NCI-H226 (cell line): Measurements from ENCODE around the gene FBXL17.
"Not testable (repeated sequence)": the region's sequence is repeated elsewhere in the genome, so short reads cannot be mapped to it uniquely, and the experiment has no call there.

Experiments
- DNase-seq: peaks from one replicate; pipeline ENCODE4 v3.0.0-alpha.2; 2015

The FBXL17 gene

DNA sequence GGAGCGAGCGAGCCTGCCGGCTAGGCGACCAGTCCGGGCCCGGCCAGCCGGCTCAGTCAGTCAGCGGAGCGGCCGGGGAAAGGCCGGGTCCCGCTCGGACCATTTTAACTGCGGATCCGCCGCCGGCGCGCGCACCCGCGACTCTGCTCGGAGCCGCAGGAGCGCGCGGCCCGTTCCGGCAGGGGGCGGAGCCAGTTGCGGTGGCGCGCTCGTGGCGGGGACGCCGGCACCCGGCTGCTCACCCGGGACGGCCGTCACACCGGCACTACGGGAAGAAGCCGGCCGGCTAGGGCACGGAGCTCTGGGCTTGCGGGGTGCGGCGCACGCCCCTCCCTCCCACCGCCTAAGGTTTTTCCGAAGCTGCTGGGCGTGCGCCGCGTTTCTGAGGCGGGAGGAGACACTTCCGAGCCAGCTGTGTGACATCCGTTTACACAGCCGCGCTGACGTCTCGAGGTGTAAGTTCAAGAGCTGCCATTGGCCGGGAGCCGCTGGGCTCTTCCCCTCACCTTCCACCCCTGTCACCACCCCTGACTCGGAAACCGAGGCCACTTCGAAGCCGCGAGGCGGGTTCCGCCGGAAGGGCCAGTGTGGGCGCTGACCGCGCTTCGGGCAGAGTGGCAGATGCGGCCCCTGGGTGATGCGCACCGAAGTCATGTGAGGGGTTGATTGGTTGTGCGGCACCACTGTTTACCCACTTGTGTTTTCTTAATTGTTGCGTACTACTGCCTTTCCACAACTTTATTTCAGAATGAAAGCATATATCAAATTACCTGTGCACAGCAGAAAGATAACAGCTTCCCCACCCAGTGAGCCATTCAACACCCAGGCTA is at the start of gene FBXL17:
FBXL17 (minus strand) TSS at position 145 of the 830 bp plus-strand sequence.
- DNase-seq: peak; percentile 81

DNA sequence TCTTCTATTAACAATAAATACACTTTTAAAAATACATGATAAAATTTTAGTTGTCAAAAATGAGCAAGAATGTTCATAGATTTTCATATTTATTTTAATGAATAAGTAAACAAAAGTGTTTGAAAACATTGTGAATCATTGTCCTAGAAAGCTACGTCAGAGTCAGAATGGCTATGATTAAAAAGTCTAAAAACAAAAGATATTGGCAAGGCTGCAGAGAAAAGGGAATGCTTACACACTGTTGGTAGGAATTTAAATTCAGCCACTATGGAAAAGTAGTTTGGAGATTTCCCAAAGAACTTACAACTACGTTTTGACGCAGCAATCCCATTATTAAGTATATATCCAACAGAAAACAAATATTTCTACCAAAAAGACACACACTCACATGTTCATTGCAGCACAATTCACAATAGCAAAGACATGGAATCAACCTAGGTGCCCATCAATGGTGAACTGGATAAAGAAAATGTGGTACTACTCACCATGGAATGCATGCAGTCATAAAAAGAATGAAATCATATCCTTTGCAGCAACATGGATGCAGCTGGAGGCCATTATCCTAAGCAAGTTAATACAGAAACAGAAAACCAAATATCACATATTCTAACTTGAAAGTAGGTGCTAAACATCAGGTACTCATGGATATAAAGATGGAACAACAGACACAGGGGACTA is 49.2 kb upstream of the FBXL17 start:
- DNase-seq: peak; percentile 11

DNA sequence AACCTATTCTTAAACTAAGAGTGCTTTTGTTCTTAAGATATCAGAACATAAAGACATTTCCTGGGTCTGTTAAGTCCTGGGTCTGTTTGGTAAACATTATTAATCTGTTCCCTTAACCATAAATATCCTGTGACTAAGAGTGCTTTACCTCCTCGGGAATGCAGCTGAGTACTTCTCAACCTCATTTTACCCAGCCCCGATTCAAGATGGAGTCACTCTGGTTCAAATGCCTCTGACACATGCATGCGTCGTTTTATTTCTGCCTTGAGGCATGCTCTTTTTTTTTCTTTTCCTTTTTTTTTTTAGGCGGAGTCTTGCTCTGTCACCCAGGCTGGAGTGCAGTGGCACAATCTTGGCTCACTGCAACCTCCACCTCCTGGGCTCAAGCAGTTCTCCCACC is 39.8 kb upstream of the FBXL17 start:
- no peak for DNase-seq

DNA sequence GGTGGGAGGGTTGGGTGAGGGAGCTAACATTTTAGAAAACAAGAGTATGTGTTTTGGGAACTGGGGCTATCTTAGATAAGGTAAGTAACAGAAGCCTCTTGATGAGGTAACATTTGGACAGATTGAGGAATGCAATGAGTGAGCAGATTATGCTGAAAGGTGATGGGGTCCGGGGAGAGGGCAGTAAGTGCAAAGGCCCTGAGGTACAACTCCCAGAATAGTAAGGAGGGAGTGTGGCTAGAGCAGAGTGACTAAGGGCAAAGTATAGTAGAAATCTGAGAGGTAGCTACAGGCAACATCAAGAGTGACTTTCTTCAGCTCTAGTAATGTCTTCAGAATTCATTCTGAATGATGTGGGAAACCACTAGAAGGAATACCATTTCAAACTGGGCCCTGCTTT is 38.9 kb upstream of the FBXL17 start:
- no peak for DNase-seq

DNA sequence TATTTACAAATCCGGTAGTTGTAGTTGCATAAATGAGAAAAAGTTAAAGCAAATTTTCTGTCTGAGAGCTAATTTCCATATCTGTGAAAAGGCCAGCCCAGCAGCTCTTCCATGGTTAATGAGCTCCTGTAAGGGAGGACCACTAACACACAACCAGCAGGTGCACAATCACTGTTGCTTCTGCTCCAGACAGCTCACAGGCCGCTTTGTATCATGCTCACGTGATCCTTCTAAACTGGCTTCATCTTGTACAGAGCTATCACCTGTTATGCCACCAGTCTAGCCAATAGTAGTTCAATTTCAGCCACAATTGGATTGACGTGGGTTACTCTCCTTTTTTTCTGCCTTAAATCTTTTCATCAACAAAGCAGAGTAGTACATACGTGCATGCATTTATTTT is 38.3 kb upstream of the FBXL17 start:
- DNase-seq: no peak

DNA sequence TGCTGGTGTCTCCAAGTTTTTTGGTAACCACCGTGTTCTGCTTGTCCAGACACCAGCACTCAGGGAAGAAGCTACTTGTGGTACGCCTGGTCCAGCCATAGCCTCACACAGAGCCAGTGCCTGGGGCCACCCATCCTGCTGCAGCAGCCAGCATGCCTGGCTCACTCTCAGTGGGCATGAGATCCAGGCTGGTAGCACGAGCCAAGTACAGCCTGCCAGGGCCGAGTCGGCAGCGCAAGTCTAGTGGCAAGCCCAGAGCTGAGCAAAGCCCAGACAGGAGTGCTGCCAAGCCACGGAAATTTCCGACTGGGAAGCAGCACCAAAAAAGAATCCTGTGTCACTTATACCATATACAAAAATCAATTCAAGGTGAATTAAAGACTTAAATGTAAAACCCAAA is 36.3 kb upstream of the FBXL17 start:
- no peak for DNase-seq

DNA sequence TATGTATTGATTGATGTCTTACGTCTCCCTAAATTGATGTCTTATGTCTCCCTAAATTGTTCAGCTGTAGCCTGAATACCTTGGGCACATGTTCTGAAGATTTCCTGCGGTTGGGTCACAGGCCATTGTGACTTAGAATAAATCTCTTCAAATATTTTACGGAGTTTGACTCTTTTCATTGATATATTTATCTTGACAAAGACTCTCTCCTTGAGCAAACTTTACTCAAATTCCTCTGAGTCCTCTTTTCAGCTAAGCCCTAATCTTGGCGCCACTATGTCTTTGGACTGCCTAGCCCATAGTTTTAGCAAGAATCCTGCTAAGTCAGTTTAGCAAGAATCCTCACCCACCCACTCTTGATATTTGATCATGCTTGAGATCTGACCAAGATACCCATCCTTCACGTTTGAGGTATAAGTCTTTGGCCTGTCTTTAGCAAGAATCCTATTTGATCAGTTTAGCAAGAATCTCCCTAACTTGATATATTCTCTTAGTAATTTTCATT is 35.3 kb upstream of the FBXL17 start:
- no peak for DNase-seq

DNA sequence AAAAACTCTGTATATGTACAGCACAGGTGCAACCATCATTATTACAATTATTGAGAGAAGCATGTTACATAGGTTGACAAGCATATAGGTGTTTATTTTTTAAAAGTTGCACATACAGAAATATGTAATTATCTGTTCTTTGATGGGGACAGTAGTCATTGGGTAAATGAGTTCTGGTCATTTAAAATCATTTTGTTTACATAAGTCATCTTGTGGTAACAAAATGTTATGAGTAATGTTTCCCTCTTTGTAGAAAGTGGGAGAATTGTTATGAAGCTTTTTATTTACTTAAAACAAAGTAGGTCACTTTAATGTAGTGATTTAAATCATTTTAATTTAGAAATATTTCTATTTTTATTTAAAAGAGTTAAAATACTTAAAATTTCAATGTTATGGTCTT is 33.8 kb upstream of the FBXL17 start:
- no peak for DNase-seq

DNA sequence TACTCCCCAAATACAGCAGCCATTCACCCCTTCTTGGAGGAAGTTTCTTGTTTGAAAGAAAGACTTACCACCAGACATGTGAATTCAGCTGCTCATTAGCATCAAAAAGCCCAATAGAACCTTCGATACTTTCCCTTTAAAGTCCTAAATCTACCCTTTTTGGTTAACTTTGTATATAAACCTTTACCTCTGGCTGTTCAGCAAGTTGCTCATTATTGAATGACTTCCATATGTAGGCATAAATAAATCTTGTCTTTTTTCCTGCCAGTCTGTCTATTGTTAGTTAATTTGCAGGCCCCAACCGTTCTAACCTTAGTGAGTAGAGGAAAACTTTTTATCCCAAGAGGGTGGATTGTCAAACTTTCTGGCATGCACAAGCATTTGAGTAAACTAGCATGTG is 27.9 kb upstream of the FBXL17 start:
- DNase-seq: no peak

DNA sequence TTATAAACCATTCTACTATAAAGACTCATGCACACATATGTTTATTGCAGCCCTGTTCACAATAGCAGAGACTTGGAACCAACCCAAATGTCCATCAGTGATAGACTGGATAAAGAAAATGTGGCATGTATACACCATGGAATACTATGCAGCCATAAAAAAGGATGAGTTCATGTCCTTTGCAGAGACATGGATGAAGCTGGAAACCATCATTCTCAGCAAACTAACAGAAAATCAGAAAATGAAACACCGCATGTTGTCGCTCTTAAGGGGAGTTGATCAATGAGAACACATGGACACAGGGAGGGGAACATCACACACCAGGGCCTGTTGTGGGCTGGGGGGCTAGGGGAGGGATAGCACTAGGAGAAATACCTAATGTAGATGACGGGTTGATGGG is 23.3 kb upstream of the FBXL17 start:
- not testable (repeated sequence) for DNase-seq

DNA sequence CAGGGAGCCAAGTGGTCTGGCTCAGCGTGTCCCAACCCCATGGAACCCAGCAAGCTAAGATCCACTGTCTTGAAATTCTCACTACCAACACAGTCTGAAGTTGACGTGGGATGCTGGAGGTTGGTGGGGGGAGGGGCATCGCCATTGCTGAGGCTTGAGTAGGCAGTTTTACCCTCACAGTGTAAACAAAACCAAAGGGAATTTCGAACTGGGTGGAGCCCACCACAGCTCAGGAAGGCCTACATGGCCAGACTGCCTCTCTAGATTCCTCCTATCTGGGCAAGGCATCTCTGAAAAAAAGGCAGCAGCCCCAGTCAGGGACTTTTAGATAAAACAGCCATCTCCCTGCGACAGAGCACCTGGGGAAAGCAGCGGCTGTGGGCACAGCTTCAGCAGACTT is 17.1 kb upstream of the FBXL17 start:
- no peak for DNase-seq

DNA sequence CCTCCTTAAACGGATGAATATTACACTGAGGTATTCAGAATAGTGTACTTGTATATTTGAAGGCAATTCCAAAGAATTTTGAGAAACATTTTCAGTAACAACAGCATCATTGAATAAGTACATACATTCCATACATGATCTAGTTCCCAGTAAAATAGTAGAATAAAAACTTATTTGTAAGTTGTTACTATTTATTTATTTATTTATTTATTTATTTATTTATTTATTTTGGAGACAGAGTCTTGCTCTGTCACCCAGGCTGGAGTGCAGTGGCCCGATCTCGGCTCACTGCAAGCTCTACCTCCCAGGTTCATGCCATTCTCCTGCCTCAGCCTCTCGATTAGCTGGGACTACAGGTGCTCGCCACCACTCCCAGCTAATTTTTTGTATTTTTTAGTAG is 14.9 kb upstream of the FBXL17 start:
- DNase-seq: not testable (repeated sequence)

DNA sequence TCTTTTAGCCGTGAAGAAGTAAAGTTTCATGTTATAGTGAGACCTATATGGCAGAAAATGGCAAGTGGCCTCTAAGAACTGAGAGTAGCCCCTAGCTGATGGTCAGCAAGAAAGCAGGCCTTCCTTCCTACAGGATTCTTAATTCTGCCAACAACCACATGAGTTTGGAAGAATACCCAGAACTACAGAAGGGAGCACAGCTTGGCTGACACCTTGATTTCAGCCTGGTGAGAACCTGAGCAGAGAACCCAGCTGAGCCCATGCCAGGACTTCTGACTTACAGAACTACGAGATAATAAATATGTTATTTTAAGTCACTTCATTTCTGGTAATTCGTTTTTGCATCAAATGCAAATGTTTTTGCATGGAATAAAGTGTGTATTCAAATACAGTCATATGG is 5.9 kb upstream of the FBXL17 start:
- no peak for DNase-seq

DNA sequence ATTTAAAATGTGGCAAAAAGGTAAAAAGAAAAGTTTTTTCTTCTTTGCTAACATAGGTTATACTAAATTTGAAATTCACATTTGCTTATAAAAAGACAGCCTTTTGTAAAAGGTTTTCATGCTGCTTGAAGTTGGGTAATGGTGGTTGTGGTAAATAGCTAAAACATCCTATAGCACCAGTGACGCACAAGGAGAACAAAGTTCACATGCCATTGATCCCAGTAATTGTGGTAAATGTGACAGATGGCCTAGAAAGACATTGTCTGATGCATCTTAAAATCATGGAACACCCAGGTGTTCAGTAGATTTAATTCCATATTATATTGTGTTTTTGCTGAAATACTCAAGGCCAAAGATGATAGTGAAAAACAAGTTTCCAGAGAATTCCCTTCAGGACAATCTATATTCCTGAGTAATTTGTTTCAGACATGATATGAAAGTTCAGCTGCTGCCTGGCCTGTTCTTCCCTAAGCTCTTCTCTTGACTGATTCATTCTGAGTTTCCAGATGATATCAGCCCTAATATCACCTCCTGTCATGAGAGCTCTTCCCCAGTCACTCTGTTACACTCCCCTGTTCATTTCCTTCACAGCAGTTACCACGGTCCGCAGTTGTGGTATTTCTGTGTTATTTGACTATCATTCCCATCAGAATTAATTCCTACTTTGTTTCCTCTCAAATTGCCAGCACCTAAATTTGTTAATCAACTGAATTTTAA is 4.6 kb upstream of the FBXL17 start:
- no peak for DNase-seq

DNA sequence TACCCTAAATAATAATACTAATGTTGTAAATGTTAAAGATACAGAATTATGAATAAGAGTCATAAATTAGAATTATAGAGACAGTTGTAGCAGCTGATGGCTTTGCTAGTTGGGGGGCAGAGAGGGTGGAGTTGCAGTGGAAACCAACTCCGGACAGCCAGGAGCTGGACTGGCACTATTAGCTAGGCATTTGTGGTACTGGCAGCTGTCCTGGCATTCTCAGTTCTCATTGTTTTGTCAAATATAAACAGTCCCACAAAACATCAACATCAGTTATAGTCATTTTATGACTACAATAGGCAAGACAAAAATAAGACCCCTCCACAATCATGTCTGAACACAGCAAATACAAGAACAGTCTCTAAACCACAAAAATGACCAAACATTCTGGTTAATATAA is 2.8 kb upstream of the FBXL17 start:
- no peak for DNase-seq

DNA sequence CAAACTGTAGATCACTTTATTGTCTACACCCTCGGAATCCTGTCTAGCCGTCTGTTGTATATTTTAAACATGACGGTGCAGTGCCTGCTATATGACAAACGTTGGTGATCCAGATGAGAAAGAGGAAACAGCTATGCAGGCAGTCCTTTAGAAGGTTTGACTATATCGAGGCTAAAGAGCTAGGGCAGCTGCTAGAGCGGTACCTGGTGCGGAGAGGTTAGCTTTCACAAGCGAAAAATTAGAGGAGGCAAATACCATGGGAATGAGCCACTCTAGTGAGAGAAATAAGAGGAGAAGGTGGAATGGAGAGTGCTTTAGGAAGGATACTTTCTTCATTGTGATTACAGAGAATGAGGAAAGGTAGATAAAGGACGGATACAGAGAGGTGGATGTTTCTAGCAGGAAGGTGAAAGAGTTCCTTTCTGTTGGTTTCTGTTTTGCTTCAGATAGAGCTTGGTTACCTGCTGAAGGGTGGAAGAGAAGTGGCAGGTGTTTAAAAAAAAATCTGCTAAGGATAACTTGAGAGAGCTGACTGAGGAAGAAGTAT is 959 bp upstream of the FBXL17 start:
- peak; percentile 14 for DNase-seq

DNA sequence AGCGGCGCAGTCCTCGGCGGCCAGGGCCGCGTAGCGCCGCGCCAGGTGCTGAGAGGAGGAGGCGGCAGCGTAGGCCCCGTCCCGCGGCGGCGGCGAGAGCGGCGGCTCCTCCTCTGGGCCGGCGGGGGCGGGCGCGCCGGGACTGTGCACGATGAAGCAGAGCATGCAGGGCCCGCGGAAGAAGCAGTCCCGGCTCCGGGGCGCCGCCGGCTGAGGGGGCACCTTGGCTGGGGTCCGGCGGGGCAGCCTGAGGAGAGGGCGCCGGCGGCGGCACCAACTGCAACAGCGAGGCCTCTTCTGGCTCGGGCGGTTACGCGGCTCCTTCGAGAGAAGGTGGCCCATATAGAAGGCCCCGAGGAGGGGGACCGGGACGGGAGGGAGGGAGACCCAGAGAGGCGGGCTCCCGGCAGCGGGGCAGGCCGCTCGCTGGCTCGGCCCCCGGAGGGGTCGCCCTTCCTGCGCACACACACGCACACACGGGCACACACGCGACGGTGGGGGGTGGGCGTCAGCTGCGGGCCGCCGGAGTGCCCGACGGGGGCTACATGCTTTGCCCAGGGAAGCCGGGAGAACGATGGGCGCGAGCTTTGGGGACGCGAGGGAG is 446 bp downstream of the FBXL17 start:
- DNase-seq: peak; percentile 46

DNA sequence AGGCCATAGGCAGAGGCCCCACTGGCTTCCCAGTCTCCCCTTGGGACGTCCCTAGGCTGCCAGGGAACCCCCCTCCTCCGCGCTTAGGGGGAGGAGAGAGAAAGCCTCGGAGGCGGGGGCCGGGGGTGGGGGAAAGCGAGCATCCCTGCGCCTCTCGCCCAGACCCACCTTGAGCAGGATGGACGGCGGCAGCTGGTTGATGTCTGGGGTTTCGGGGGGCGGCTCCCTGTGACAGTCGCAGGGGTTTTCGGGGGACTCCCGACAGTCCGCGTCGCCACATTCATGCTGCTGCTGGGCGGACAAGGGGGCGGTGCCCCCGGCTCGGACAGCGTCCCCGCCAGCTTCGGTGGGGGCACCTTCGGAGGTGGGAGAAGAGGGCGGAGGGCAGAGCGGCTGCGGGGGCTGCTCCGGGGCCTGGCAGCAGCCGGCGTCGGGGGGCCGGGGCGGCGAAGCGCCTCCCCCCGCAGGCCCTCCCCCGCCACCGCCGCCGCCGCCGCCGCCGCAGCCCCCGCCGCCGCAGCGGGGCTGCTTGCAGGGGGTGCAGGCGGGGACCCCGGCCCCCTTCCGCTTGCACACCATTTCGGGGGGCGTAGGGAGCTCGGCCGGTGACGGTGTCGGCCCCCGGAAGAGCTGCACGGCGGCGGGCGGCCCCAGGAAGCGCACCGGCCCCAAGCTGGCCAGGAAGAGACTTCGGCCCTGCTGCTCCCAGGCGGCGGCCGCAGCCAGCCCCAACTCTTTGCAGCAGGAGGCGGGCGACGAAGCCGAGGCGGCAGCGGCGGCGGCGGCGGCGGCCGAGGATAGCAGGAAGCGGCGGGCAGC is 1.2 kb downstream of the FBXL17 start:
- peak; percentile 8 for DNase-seq

DNA sequence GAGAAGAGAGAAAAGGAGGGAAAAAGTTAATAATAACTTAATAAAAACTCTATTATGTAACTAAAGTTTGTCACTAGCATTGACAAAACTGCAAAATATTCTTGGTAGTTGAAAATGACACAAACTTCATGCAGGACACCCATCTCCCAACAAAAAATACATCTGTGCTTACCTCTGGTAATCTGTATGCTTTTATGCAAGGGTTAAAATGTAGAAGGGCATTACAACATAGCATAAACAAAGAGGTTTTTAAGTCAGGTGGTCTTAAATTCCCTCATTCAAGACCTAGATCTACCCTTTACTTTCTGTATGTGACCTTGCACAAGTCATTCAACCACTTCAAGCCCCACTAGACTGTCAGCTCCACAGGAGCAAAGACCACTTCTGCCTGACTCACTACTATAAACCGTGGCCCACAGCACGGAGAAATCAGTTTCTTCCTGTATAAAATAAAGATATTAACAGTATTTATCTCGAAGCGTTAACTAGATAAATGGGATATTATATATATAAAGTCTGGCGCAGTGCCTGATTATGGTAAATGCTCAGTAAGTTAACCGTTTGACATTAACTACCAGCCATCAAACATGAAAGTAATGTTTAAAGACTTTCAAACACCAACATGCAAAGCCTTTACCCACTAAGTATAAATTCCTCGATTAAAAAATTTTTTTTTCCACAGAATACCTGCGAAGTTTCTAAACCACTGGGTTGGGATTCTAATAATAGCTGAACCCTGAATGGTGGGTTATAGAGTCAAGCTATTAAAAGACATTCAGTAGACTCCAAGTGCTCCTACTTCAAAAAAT is 2.0 kb downstream of the FBXL17 start:
- no peak for DNase-seq

DNA sequence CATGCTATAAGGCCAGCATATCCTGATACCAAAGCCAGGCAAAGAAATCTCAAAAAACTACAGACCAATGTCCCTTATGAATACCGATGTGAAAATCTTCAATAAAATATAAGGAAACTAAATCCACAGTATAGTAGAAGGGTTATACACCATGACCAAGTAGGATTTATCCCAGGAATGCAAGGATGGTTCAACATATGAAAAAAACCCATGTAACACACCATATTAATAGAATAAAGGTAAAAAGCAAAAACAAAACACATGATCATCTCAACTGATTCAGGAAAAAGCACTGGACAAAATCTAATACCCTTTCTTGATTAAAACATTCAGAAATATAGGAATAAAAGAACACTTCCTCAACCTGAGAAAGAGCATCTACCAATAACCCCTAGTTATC is 6.1 kb downstream of the FBXL17 start:
- DNase-seq: no peak

DNA sequence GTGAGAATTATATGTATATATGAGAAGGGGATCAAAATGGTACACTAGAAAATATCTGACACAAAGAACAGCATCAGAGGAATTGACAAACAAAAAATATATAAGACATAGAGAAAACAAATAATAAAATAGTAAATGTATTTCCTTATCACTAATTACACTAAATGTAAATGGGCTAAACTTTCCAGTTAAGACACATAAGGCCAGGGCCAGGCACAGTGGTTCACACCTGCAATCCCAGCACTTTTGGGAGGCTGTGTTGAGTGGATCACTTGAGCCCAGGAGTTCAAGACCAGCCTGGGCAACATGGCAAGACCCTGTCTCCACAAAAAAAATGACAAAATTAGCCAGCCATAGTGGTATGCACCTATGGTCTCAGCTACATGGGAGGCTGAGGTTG is 8.5 kb downstream of the FBXL17 start:
- no peak for DNase-seq
